Right renal cortex interstitium (tissue), 3 donors: ENCODE results near the gene TAF1C. TPM values are rescaled to one million over a fixed set of nuclear protein-coding genes. Genes with fewer than 3 reads are reported as not detected.
A peak's percentile ranks its signal among the peaks of the same experiment; 100 is the strongest.
"Not testable (repeated sequence)": the region's sequence is repeated elsewhere in the genome, so short reads cannot be mapped to it uniquely, and the experiment has no call there.

Experiments
- DNase-seq, 3 donors: peaks; one replicate each; pipeline ENCODE4 v3.0.0-alpha.2; 2013; ENCODE audit warnings: low read depth in 3 of 3, low spot score in 2 of 3
- polyA plus RNA-seq, 3 donors: library from polyadenylated mRNA; unstranded; fragments of 120-200 nt; gene quantifications; one replicate each; pipeline ENCODE4 v1.2.1, GENCODE V29; 2013; ENCODE audit not compliant: insufficient read length in 3 of 3

TAF1C gene
- polyA plus RNA-seq, 3 donors = 21.5 to 31.1 (median 26.9) TPM

- no peak for DNase-seq
These were observed 25.3 kb upstream of the TAF1C start for GRCh38 chr16:84212154-84212553.

GRCh38 chr16:84209989-84210388 is 23.1 kb upstream of the TAF1C start:
- no peak for DNase-seq

- no peak for DNase-seq
These were observed 21.0 kb upstream of the TAF1C start for GRCh38 chr16:84207879-84208278.

GRCh38 chr16:84207251-84207650 is 20.4 kb upstream of the TAF1C start:
- DNase-seq = peak in 1 of 3 donors; percentile 32

DNA sequence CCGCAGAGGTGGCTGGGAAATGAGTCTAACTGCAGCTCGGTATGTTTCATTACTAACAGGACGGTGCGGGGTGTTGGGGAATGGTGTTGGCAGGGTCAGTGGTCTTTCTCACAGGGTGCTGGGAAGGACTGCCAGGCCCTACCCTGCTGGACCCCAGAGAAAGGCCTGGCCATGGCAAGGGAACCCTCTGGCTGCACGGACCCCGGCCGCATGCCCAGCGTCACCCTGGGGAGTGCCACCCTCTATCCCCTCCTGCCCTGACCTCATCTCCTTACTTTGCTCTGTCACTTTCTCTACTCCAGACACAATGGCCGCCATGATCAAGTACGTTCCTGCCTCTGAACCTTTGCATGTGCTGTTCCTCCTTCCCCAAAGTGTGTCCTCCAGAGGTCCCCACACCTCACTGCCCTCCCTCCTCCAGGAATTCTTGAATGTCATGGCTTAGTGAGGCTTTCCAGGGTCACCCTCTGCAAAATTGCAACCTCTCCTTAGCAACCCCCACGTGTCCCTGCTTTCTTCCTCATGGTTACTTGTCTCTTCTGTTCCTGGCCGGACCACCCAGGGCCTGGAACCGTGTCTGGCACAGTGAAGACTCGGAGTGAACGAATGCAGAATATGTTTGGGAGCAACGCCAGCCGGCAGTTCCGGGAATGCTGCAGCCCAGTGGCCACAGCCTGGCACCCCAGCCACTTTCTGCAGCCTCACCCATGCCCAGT is 19.3 kb upstream of the TAF1C start:
- DNase-seq = no peak

DNA sequence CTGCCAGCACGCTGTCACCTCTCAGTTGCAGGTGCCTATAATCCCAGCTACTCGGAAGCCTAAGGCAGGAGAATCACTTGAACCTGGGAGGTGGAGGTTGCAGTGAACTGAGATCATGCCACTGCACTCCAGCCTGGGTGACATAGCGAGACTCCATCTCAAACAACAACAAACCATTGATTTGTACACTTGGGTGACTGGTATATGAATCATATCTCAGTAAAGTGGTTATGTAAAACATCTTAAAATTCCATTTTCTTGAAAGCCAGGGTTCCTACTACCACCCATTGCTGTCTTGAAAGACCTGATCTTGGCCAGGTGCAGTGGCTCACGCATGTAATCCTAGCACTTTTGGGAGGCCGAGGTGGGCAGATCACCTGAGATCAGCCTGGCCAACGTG is 18.3 kb upstream of the TAF1C start:
- DNase-seq = not testable (repeated sequence)

- DNase-seq = not testable (repeated sequence)
These were observed 17.7 kb upstream of the TAF1C start for GRCh38 chr16:84204551-84204950.

- no peak for DNase-seq
These were observed 13.0 kb upstream of the TAF1C start for GRCh38 chr16:84199861-84200260.

DNA sequence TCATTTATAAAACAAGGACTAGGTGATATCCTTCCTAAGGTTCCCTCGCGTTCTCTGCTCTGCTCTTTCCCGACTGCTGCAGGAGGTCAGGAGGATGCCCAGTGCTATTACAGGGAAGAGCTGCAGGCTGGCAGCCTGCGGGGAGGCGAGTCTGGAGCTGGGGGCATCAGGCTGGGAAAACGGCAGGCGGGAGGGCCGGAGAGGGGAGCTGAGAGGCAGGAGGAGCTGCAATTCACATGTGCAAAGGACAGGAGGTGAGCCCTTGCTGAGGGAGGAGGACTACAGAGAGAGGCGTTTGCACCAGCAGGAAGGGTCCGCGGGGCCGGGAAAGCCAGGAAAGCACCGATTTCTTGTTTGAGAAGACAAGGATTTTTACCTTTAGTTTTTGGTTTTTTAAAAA is 12.2 kb upstream of the TAF1C start:
- no peak for DNase-seq

- DNase-seq = no peak
These were observed 11.5 kb upstream of the TAF1C start for GRCh38 chr16:84198401-84198800.

DNA sequence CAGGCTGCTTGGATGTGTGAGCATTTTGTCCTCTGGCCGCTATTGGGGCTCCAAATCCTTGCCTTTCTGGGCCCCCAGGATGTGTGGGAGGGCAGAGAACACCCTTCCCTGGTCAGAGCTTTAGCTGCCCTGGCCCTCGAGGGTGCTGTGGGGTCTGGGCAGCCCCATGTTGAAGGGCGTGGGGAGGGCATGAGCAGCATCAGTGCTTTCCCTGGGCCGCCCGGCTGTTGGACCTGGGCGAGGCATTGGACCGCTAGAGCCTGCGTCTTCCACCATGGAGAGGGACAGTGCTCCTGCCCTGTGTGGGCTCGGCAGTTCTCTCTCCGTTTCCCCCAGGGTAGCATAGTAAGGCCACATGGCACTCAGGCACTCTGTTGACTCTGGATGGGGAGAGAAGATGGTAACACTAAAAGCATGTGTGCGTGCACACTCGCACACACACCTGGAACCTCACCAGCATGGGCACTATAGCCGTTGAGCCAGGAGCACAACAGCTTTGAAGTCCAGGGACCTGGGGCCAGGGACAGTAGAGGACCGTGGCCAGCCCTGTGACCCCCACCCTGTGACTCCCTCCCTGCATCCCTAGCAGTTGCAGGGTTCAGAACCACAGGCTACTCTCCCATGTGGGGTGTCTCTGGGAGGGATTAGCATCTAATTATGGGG is 10.7 kb upstream of the TAF1C start:
- DNase-seq = no peak

- DNase-seq = no peak
These were observed 10.0 kb upstream of the TAF1C start for GRCh38 chr16:84196727-84197394.

DNA sequence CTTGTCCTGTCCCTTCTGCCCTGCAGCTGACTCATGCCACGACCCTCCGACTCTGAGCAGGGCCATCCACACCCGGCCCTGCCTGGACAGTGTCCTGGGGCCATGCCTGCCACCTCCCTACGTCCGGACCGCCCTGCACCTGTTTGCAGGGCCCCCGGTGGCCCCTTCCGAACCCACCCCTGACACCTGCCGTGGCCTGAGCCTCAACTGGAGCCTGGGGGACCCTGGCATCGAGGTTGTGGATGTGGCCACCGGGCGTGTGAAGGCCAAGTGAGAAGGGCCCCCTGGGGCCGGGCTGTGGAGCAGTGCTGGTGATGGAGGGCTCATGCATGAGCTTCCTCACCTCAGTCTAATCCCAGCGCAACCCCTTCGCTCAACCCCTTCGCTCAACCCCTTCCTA is 9.2 kb upstream of the TAF1C start:
- DNase-seq = no peak

DNA sequence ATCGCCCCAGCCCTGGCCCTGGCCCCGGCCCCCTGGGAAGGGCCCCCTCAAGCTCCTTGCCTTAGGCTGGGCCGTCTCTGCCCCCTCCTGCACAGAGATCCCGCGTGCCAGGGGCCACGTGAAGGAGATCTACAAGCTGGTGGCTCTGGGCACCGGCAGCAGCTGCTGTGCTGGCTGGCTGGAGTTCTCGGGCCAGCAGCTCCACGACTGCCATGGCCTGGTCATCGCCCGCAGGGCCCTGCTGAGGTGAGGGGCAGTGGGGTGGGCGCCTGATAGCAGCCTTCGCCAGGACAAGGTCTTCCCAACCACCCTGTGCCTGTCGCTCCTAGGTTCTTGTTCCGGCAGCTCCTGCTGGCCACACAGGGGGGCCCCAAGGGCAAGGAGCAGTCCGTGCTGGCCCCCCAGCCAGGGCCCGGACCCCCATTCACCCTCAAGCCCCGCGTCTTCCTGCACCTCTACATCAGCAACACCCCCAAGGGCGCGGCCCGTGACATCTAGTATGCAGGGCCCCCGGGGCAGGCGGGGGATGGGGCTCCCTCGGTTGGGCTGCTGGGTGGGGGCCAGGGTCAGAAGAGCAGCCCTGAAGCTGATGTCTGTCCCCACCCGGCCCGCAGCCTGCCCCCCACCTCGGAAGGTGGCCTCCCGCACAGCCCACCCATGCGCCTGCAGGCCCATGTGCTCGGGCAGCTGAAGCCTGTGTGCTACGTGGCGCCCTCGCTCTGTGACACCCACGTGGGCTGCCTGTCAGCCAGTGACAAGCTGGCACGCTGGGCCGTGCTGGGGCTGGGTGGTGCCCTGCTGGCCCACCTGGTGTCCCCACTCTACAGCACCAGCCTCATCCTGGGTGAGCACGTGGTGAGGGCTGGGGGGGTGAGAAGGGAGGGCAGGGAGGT is 8.6 kb upstream of the TAF1C start:
- no peak for DNase-seq

DNA sequence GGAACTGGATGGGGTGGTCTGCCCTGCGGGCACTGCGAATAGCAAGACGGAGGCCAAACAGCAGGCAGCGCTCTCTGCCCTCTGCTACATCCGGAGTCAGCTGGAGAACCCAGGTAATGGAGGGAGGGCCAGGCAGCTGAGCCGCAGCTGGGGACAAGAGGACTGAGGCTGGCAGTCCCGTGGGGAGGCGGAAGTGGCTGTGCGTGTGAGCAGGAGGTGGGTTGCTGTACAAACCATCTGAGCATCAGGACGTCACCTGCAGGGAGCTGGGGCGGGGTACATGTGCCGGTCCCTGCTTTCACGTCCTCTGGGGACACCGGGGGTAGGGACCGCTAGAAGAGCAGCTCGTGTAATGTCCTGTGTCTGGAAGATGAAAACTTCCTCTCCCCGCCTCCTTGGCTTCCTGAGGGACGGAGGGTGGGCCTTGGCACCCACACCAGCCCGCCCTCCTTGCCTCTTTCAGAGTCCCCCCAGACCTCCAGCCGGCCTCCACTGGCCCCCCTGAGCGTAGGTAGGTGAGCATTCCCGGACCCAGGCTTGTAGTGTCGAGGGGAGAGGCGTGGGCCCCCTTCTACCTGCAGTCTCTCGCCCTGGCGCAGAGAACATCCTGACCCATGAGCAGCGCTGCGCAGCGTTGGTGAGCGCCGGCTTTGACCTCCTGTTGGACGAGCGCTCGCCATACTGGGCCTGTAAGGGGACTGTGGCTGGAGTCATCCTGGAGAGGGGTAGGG is 7.8 kb upstream of the TAF1C start:
- no peak for DNase-seq

- no peak for DNase-seq
These were observed 7.2 kb upstream of the TAF1C start for GRCh38 chr16:84194018-84194417.

DNA sequence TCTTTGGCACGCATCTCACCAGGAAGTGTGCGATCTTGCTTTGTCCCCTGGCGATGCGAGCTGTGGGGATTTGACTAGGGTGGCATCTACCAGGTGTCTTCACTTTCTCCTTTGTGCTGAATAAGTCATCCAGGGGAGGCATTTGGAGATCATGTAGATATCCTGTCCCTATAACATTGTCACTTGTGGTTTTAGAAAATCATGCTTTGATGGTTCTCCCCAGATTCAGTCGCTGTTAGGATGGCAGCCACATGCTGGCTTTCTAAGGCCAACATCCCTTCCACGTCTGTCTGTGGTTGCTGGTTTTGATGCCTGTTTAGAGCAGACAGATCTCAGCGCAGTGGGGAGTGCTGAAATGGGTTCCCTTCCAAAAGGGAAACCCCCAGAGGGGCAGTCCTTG is 6.6 kb upstream of the TAF1C start:
- DNase-seq = no peak

GRCh38 chr16:84191466-84191865 is 4.6 kb upstream of the TAF1C start:
- DNase-seq = no peak

- no peak for DNase-seq
These were observed 4.0 kb upstream of the TAF1C start, which contains the start of gene ADAD2 for GRCh38 chr16:84190731-84191388. Gene ADAD2 (plus strand): TSS chr16:84191157. CDS start chr16:84191231, 74 bp downstream.

DNA sequence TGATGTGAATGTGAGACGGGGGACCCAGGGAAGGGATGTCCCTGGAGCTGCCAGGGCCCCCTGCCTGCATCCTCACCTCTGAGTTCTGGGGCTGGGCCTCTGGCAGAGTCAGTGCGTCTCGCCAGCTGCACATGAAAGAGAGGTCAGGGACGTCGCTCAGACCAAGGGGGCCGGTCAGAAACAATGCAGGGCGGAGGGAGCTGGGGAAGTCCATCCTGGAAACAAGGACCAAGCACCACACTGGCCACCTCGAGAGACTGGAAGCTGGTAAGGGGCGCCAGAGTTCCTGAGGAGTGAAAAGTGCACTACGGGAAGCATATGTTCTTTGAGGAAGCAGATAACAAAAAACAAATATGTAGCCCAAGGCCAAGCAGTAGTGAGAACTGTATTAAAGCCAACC is 2.1 kb downstream of the TAF1C start:
- DNase-seq = no peak
